ENCODE results near the gene RNF213. TPM values are rescaled to one million over a fixed set of nuclear protein-coding genes. Genes with fewer than 3 reads are reported as not detected.
A peak's percentile ranks its signal among the peaks of the same experiment; 100 is the strongest.

The RNF213 gene
- total RNA-seq, 2 donors from 2014 or later = 98.8 to 136 TPM

DNA sequence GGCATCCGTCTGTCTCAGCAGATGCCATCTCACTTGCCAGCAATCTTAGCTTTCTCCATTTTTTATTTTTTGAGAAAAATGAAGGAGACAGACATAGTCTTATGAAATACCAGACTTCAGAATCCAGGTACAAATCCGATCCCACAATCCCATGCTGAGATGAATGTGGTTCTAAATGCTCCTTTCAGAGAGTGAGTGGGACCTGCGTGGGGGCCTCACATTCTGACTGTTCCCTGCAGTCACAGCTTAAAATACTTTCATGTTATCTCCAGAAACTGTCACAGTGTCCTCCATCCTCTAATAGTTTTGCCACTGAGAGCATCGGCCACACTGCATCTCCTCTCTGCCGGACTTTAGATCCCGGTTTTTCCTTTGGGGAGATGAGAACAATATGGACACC is 119.4 kb downstream of the RNF213 start:
- Mint-ChIP-seq H3K4me1 (peaks cover 55% of the 10 kb centered on the region), H3K36me3 (ENCODE audit: low read depth) (peaks cover 89% of the 10 kb centered on the region), H3K27me3 (ENCODE audit: insufficient read depth) (no peaks in the 10 kb centered on the region), H3K4me3 (no peak overlapping the region), H3K27ac (peak overlapping the region; percentile 71), H3K9me3 (no peaks in the 10 kb centered on the region)
- Histone ChIP-seq H3K9me3 (ENCODE audit: control insufficient read depth, low read length) (no peaks in the 10 kb centered on the region), H3K27me3 (ENCODE audit: control insufficient read depth, insufficient read depth, low read length, poor library complexity, severe bottlenecking) (no peaks in the 10 kb centered on the region), H3K4me3 (ENCODE audit: low read length) (no peak overlapping the region), H3K36me3 (ENCODE audit: control insufficient read depth, insufficient read depth, low read length) (peaks cover 89% of the 10 kb centered on the region), H3K27ac (ENCODE audit: low read depth, low read length) (no peak overlapping the region), H3K9ac (ENCODE audit: extremely low read depth, low read length, poor library complexity, severe bottlenecking) (no peak overlapping the region), H3K4me1 (ENCODE audit: control insufficient read depth, insufficient read depth, low read length) (peaks cover 21% of the 10 kb centered on the region)
- DNase-seq = no peak
- TF ChIP-seq, protein P1, sequence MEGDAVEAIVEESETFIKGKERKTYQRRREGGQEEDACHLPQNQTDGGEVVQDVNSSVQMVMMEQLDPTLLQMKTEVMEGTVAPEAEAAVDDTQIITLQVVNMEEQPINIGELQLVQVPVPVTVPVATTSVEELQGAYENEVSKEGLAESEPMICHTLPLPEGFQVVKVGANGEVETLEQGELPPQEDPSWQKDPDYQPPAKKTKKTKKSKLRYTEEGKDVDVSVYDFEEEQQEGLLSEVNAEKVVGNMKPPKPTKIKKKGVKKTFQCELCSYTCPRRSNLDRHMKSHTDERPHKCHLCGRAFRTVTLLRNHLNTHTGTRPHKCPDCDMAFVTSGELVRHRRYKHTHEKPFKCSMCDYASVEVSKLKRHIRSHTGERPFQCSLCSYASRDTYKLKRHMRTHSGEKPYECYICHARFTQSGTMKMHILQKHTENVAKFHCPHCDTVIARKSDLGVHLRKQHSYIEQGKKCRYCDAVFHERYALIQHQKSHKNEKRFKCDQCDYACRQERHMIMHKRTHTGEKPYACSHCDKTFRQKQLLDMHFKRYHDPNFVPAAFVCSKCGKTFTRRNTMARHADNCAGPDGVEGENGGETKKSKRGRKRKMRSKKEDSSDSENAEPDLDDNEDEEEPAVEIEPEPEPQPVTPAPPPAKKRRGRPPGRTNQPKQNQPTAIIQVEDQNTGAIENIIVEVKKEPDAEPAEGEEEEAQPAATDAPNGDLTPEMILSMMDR (conservative IDR thresholded peaks at IDR 0.05) = no peak
- 96 to 100% methylated on average over 5 to 6 of the region's 6 CpGs for WGBS, 2 experiments (ENCODE audit: insufficient coverage in 1 of 2, insufficient read length in 1 of 2)

- no peak overlapping the region for H3K27ac ChIP-seq (ENCODE audit: low read depth, low read length)
- WGBS, 2 experiments (ENCODE audit: insufficient coverage in 1 of 2, insufficient read length in 1 of 2) = 87 to 93% methylated on average over 19 to 21 of the region's 21 CpGs
- H3K4me1 ChIP-seq (ENCODE audit: control insufficient read depth, insufficient read depth, low read length) = peaks cover 20% of the 10 kb centered on the region
- H3K27me3 Mint-ChIP-seq (ENCODE audit: insufficient read depth) = no peaks in the 10 kb centered on the region
- H3K9me3 ChIP-seq (ENCODE audit: control insufficient read depth, low read length) = no peaks in the 10 kb centered on the region
- no peak overlapping the region for H3K4me3 Mint-ChIP-seq
- no peak overlapping the region for H3K4me3 ChIP-seq (ENCODE audit: low read length)
- peaks cover 91% of the 10 kb centered on the region for H3K36me3 Mint-ChIP-seq (ENCODE audit: low read depth)
- no peak overlapping the region for H3K9ac ChIP-seq (ENCODE audit: extremely low read depth, low read length, poor library complexity, severe bottlenecking)
- DNase-seq = no peak
- peaks cover 53% of the 10 kb centered on the region for H3K4me1 Mint-ChIP-seq
- H3K27ac Mint-ChIP-seq = peak overlapping the region; percentile 71
- H3K27me3 ChIP-seq (ENCODE audit: control insufficient read depth, insufficient read depth, low read length, poor library complexity, severe bottlenecking) = no peaks in the 10 kb centered on the region
- H3K36me3 ChIP-seq (ENCODE audit: control insufficient read depth, insufficient read depth, low read length) = peaks cover 87% of the 10 kb centered on the region
- TF ChIP-seq, protein P1 (conservative IDR thresholded peaks at IDR 0.05) = no peak
- H3K9me3 Mint-ChIP-seq = no peaks in the 10 kb centered on the region
Observed at GRCh38 chr17:80380555-80381002, 119.9 kb downstream of the RNF213 start.

DNA sequence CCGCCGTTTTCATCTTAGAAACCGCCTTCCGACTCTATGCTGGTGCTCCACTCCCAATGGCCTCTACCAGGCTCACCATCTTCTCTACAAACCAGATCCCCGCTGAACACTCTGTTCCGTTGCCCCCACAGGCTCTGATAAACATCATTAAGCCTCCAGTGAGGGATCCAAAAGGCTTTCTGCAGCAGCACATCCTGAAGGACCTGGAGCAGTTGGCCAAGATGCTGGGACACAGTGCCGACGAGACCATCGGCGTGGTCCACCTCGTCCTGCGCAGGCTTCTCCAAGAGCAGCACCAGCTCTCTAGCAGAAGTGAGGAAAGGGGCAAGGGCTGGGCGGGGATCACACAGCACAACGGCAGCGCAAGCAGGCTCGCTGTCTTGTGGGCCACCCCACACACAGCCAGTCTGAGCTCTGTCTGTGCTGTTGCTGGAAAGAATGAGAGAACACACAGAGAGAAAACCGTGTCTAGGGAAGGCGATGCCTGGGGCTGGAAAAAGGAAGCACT is 120.8 kb downstream of the RNF213 start:
- Histone ChIP-seq H3K27ac (ENCODE audit: low read depth, low read length) (no peak overlapping the region), H3K4me1 (ENCODE audit: control insufficient read depth, insufficient read depth, low read length) (peaks cover 13% of the 10 kb centered on the region), H3K27me3 (ENCODE audit: control insufficient read depth, insufficient read depth, low read length, poor library complexity, severe bottlenecking) (no peaks in the 10 kb centered on the region), H3K9me3 (ENCODE audit: control insufficient read depth, low read length) (no peaks in the 10 kb centered on the region), H3K4me3 (ENCODE audit: low read length) (no peak overlapping the region), H3K36me3 (ENCODE audit: control insufficient read depth, insufficient read depth, low read length) (peaks cover 88% of the 10 kb centered on the region), H3K9ac (ENCODE audit: extremely low read depth, low read length, poor library complexity, severe bottlenecking) (no peak overlapping the region)
- Mint-ChIP-seq H3K27ac (no peak overlapping the region), H3K4me1 (peaks cover 44% of the 10 kb centered on the region), H3K27me3 (ENCODE audit: insufficient read depth) (no peaks in the 10 kb centered on the region), H3K9me3 (no peaks in the 10 kb centered on the region), H3K4me3 (no peak overlapping the region), H3K36me3 (ENCODE audit: low read depth) (peaks cover 94% of the 10 kb centered on the region)
- DNase-seq = no peak
- TF ChIP-seq, protein P1 (conservative IDR thresholded peaks at IDR 0.05) = no peak
- WGBS, 2 experiments (ENCODE audit: insufficient coverage in 1 of 2, insufficient read length in 1 of 2) = 95 to 96% methylated on average over 8 to 18 of the region's 18 CpGs
